HEK293 (cell line): ENCODE results near the gene PMEL.

Experiments
- BCL11A ChIP-seq: fragments of 450-650 bp; formaldehyde crosslinking; IDR thresholded peaks from 2 replicates; pipeline ENCODE4 v1.5.1; 2016; ENCODE audit warnings: low read depth, missing biosample characterization, missing genetic modification characterization
- FEZF1 ChIP-seq: fragments of 450-650 bp; formaldehyde crosslinking; IDR thresholded peaks from 2 replicates; pipeline ENCODE4 v1.5.1; 2016; ENCODE audit warnings: missing biosample characterization, missing genetic modification characterization
- GLI2 ChIP-seq: fragments of 450-650 bp; formaldehyde crosslinking; IDR thresholded peaks from 2 replicates; pipeline ENCODE4; 2017; ENCODE audit warnings: missing biosample characterization, missing genetic modification characterization, low read depth, borderline replicate concordance
- GLI4 ChIP-seq: fragments of 450-650 bp; formaldehyde crosslinking; IDR thresholded peaks from 2 replicates; pipeline ENCODE4 v1.5.1; 2016; ENCODE audit warnings: missing biosample characterization, missing genetic modification characterization
- GLIS2 ChIP-seq: fragments of 450-650 bp; formaldehyde crosslinking; IDR thresholded peaks from 2 replicates; pipeline ENCODE4 v1.5.1; 2016; ENCODE audit warnings: missing biosample characterization, missing genetic modification characterization
- HOXC10 ChIP-seq: sonication (generic); formaldehyde crosslinking; IDR thresholded peaks from 2 replicates; pipeline ENCODE4 v1.8.1; 2023; ENCODE audit warnings: mild to moderate bottlenecking, missing genetic modification reagents
- KLF16 ChIP-seq: fragments of 450-650 bp; formaldehyde crosslinking; IDR thresholded peaks from 2 replicates; pipeline ENCODE4 v1.5.1; 2017; ENCODE audit warnings: missing biosample characterization, missing genetic modification characterization
- KLF9 ChIP-seq: fragments of 450-650 bp; formaldehyde crosslinking; IDR thresholded peaks from 2 replicates; pipeline ENCODE4 v1.5.1; 2016; ENCODE audit warnings: missing biosample characterization, missing genetic modification characterization, low read depth
- OSR2 ChIP-seq: fragments of 450-650 bp; formaldehyde crosslinking; IDR thresholded peaks from 2 replicates; pipeline ENCODE4 v1.5.1; 2016; ENCODE audit warnings: missing biosample characterization, missing genetic modification characterization
- SALL2 ChIP-seq: fragments of 450-650 bp; formaldehyde crosslinking; IDR thresholded peaks from 2 replicates; pipeline ENCODE4 v1.5.0; 2017; ENCODE audit warnings: missing biosample characterization, mild to moderate bottlenecking, missing genetic modification characterization, borderline replicate concordance
- SCRT2 ChIP-seq: fragments of 450-650 bp; formaldehyde crosslinking; IDR thresholded peaks from 2 replicates; pipeline ENCODE4 v1.5.1; 2016; ENCODE audit warnings: missing biosample characterization, missing genetic modification characterization
- SP2 ChIP-seq: fragments of 450-650 bp; formaldehyde crosslinking; IDR thresholded peaks from 2 replicates; pipeline ENCODE4 v1.5.1; 2016; ENCODE audit warnings: missing biosample characterization, missing genetic modification characterization
- SP3 ChIP-seq: fragments of 450-650 bp; formaldehyde crosslinking; IDR thresholded peaks from 2 replicates; pipeline ENCODE4 v1.5.1; 2016; ENCODE audit warnings: missing biosample characterization, missing genetic modification characterization
- TRIM28 ChIP-seq: IDR thresholded peaks from 2 replicates; pipeline ENCODE4 v1.6.1; 2011; ENCODE audit warnings: low read length, control low read depth, borderline replicate concordance
- ZBTB17 ChIP-seq: fragments of 450-650 bp; formaldehyde crosslinking; IDR thresholded peaks from 2 replicates; pipeline ENCODE4 v1.5.1; 2016; ENCODE audit warnings: missing biosample characterization, missing genetic modification characterization
- ZBTB8A ChIP-seq: fragments of 450-650 bp; formaldehyde crosslinking; IDR thresholded peaks from 2 replicates; pipeline ENCODE4 v1.5.1; 2016; ENCODE audit warnings: missing biosample characterization, missing genetic modification characterization
- ZNF132 ChIP-seq: fragments of 450-650 bp; formaldehyde crosslinking; IDR thresholded peaks from 2 replicates; pipeline ENCODE4 v1.5.1; 2017; ENCODE audit warnings: missing biosample characterization, missing genetic modification characterization, borderline replicate concordance
- ZNF146 ChIP-seq: fragments of 450-650 bp; formaldehyde crosslinking; IDR thresholded peaks from 2 replicates; pipeline ENCODE4 v1.5.1; 2016; ENCODE audit warnings: missing biosample characterization, missing genetic modification characterization
- ZNF184 ChIP-seq: fragments of 450-650 bp; IDR thresholded peaks from 2 replicates; pipeline ENCODE4 v1.5.1; 2018; ENCODE audit warnings: missing biosample characterization, mild to moderate bottlenecking, missing genetic modification characterization
- ZNF221 ChIP-seq: fragments of 450-650 bp; formaldehyde crosslinking; IDR thresholded peaks from 2 replicates; pipeline ENCODE4 v1.5.1; 2017; ENCODE audit warnings: missing biosample characterization, missing genetic modification characterization, borderline replicate concordance
- ZNF324 ChIP-seq: fragments of 450-650 bp; formaldehyde crosslinking; IDR thresholded peaks from 2 replicates; pipeline ENCODE4 v1.5.1; 2016; ENCODE audit warnings: missing biosample characterization, missing genetic modification characterization
- ZNF341 ChIP-seq: fragments of 450-650 bp; formaldehyde crosslinking; IDR thresholded peaks from 2 replicates; pipeline ENCODE4; 2016; ENCODE audit warnings: low read depth, missing biosample characterization, missing genetic modification characterization
- ZNF37A ChIP-seq: fragments of 450-650 bp; IDR thresholded peaks from 2 replicates; pipeline ENCODE4 v1.5.1; 2018; ENCODE audit warnings: missing biosample characterization, missing genetic modification characterization
- ZNF391 ChIP-seq: fragments of 450-650 bp; formaldehyde crosslinking; IDR thresholded peaks from 2 replicates; pipeline ENCODE4 v1.5.1; 2016; ENCODE audit warnings: low read depth, missing biosample characterization, missing genetic modification characterization, borderline replicate concordance
- ZNF48 ChIP-seq: fragments of 450-650 bp; formaldehyde crosslinking; IDR thresholded peaks from 2 replicates; pipeline ENCODE4 v1.5.1; 2016; ENCODE audit warnings: missing biosample characterization, missing genetic modification characterization
- ZNF501 ChIP-seq: fragments of 450-650 bp; formaldehyde crosslinking; IDR thresholded peaks from 2 replicates; pipeline ENCODE4 v1.5.1; 2016; ENCODE audit warnings: missing biosample characterization, missing genetic modification characterization
- ZNF555 ChIP-seq: fragments of 450-650 bp; formaldehyde crosslinking; conservative IDR thresholded peaks from 2 replicates; pipeline ENCODE4 v1.5.1; 2017; ENCODE audit warnings: missing biosample characterization, mild to moderate bottlenecking, missing genetic modification characterization, inconsistent platforms
- ZNF561 ChIP-seq: fragments of 450-650 bp; IDR thresholded peaks from 2 replicates; pipeline ENCODE4 v1.5.1; 2018; ENCODE audit warnings: missing biosample characterization, missing genetic modification characterization, borderline replicate concordance
- ZNF571 ChIP-seq: fragments of 450-650 bp; formaldehyde crosslinking; IDR thresholded peaks from 2 replicates; pipeline ENCODE4 v1.5.0; 2017; ENCODE audit warnings: missing biosample characterization, missing genetic modification characterization
- ZNF677 ChIP-seq: fragments of 450-650 bp; IDR thresholded peaks from 2 replicates; pipeline ENCODE4 v1.5.0; 2018; ENCODE audit warnings: missing biosample characterization, mild to moderate bottlenecking, missing genetic modification characterization, moderate library complexity
- ZNF701 ChIP-seq: fragments of 450-650 bp; formaldehyde crosslinking; IDR thresholded peaks from 2 replicates; pipeline ENCODE4 v1.5.1; 2016; ENCODE audit warnings: missing biosample characterization, missing genetic modification characterization
- ZNF747 ChIP-seq: fragments of 450-650 bp; formaldehyde crosslinking; IDR thresholded peaks from 2 replicates; pipeline ENCODE4 v1.5.1; 2016; ENCODE audit warnings: missing biosample characterization, missing genetic modification characterization
- ZNF776 ChIP-seq: fragments of 450-650 bp; formaldehyde crosslinking; IDR thresholded peaks from 2 replicates; pipeline ENCODE4 v1.5.0; 2017; ENCODE audit warnings: missing biosample characterization, missing genetic modification characterization, borderline replicate concordance
- ZSCAN16 ChIP-seq: fragments of 450-650 bp; formaldehyde crosslinking; IDR thresholded peaks from 2 replicates; pipeline ENCODE4 v1.5.1; 2016; ENCODE audit warnings: missing biosample characterization, missing genetic modification characterization
- ZXDB ChIP-seq: fragments of 450-650 bp; formaldehyde crosslinking; IDR thresholded peaks from 2 replicates; pipeline ENCODE4 v1.5.1; 2016; ENCODE audit warnings: missing biosample characterization, missing genetic modification characterization
- TF ChIP-seq, protein P1 (sequence below): fragments of 450-650 bp; formaldehyde crosslinking; IDR thresholded peaks from 2 replicates; pipeline ENCODE4 v1.5.1; 2017; ENCODE audit warnings: missing biosample characterization, missing genetic modification characterization
- TF ChIP-seq, protein P2 (sequence below): fragments of 450-650 bp; formaldehyde crosslinking; IDR thresholded peaks from 2 replicates; pipeline ENCODE4 v1.5.1; 2016; ENCODE audit warnings: missing biosample characterization, missing genetic modification characterization, low read depth
- TF ChIP-seq, protein P3 (sequence below): sonication (generic); formaldehyde crosslinking; IDR thresholded peaks from 2 replicates; pipeline ENCODE4 v1.8.1; 2022; ENCODE audit warnings: mild to moderate bottlenecking, moderate library complexity, missing genetic modification reagents

PMEL gene

DNA sequence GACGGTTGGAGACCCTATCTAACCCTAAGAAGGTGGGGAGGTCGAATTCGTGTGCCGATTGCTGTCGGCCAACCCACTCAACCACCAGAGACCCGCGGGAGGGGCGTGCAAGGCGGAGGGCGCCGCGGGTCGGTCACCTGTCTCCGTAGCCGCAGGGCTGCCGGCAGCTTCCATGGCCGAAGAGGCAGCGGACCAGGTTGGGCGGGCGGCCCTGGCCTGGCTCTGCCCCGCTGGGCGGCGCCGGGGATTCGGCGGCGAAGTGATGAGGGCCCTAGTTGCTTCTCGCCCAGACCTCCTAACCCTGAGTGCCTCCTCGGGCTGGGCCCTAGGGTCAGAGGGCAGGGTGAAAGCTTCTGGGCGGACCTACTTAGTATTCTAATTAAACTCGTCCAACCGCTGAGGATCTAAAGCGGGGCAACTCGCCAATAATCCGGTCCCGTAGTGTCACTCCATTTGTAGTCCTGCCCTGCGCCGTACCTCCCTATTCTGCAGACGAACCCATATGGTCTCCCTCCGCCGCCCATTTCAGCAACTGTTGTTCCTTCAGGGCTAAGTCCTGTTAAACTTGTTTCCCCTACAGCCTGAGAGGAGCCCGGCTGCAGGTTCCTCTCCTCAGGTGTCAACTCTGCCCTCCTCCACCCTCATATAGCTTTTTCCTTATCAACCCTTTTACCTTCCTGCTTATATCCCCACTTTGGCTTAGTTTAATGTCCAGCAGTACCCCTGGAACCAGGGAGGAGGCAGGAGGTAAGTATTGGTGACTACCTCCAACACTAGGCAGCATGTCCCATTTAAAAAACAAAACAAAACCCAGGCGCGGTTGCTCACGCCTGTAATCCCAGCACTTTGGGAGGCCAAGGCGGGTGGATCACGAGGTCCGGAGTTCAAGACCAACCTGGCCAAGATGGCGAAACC, 38.0 kb downstream of the PMEL start, which contains the start of gene PYM1 (continued):
- TF ChIP-seq OSR2 (tag by site-specific recombination) (no peak), ZXDB (tag by site-specific recombination) (no peak; the same call in 1 of the 2 replicates), ZBTB8A (tag by site-specific recombination) (peak; percentile 56; the same call in 1 of the 2 replicates), ZBTB17 (tag by site-specific recombination) (peak; percentile 53; the same call in 1 of the 2 replicates), SALL2 (tag by site-specific recombination) (no peak), KLF9 (tag by site-specific recombination) (0 out of 2 replicates have a peak, but pooled peaks have one; percentile 42), ZNF776 (tag by site-specific recombination) (no peak), ZNF677 (tag by site-specific recombination) (no peak), ZNF146 (tag by site-specific recombination) (no peak), ZNF747 (no peak), ZNF555 (tag by site-specific recombination) (no peak), ZNF37A (tag by site-specific recombination) (no peak), ZNF571 (tag by site-specific recombination) (no peak), SP3 (tag by site-specific recombination) (peak; percentile 64), ZNF324 (tag by site-specific recombination) (peak; percentile 41), HOXC10 (CRISPR knock-in tag) (no peak), GLIS2 (tag by site-specific recombination) (peak; percentile 17; the same call in 1 of the 2 replicates), GLI4 (no peak), ZNF184 (no peak), ZNF341 (peak; percentile 13; the same call in 1 of the 2 replicates), TRIM28 (no peak), GLI2 (tag by site-specific recombination) (no peak), ZNF391 (tag by site-specific recombination) (no peak), SCRT2 (tag by site-specific recombination) (peak; percentile 81), ZNF701 (tag by site-specific recombination) (no peak), ZNF561 (peak; percentile 34; the same call in 1 of the 2 replicates), BCL11A (tag by site-specific recombination) (no peak), ZNF48 (tag by site-specific recombination) (no peak), SP2 (tag by site-specific recombination) (peak; percentile 78), FEZF1 (tag by site-specific recombination) (no peak), ZNF132 (tag by site-specific recombination) (no peak), ZNF221 (no peak), KLF16 (0 out of 2 replicates have a peak, but pooled peaks have one; percentile 13), ZNF501 (tag by site-specific recombination) (no peak), ZSCAN16 (tag by site-specific recombination) (0 out of 2 replicates have a peak, but pooled peaks have one; percentile 12)
- TF ChIP-seq, protein P1, sequence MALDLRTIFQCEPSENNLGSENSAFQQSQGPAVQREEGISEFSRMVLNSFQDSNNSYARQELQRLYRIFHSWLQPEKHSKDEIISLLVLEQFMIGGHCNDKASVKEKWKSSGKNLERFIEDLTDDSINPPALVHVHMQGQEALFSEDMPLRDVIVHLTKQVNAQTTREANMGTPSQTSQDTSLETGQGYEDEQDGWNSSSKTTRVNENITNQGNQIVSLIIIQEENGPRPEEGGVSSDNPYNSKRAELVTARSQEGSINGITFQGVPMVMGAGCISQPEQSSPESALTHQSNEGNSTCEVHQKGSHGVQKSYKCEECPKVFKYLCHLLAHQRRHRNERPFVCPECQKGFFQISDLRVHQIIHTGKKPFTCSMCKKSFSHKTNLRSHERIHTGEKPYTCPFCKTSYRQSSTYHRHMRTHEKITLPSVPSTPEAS (tag by site-specific recombination), result no peak
- TF ChIP-seq, protein P2, sequence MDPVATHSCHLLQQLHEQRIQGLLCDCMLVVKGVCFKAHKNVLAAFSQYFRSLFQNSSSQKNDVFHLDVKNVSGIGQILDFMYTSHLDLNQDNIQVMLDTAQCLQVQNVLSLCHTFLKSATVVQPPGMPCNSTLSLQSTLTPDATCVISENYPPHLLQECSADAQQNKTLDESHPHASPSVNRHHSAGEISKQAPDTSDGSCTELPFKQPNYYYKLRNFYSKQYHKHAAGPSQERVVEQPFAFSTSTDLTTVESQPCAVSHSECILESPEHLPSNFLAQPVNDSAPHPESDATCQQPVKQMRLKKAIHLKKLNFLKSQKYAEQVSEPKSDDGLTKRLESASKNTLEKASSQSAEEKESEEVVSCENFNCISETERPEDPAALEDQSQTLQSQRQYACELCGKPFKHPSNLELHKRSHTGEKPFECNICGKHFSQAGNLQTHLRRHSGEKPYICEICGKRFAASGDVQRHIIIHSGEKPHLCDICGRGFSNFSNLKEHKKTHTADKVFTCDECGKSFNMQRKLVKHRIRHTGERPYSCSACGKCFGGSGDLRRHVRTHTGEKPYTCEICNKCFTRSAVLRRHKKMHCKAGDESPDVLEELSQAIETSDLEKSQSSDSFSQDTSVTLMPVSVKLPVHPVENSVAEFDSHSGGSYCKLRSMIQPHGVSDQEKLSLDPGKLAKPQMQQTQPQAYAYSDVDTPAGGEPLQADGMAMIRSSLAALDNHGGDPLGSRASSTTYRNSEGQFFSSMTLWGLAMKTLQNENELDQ (tag by site-specific recombination), result no peak
- TF ChIP-seq, protein P3, sequence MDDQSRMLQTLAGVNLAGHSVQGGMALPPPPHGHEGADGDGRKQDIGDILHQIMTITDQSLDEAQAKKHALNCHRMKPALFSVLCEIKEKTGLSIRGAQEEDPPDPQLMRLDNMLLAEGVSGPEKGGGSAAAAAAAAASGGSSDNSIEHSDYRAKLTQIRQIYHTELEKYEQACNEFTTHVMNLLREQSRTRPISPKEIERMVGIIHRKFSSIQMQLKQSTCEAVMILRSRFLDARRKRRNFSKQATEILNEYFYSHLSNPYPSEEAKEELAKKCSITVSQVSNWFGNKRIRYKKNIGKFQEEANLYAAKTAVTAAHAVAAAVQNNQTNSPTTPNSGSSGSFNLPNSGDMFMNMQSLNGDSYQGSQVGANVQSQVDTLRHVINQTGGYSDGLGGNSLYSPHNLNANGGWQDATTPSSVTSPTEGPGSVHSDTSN, result peak; percentile 38; the same call in 1 of the 2 replicates
